GM19372 (cell line): ENCODE data around the gene STYXL1.

ENCODE experiments used
- ATAC-seq: cut with Tn5 transposase; IDR thresholded peaks from one replicate; pipeline ENCODE4 v1.9.1; 2021; ENCODE audit warnings: mild to moderate bottlenecking, low read depth, moderate library complexity; ENCODE audit not compliant: unreplicated experiment

STYXL1 gene

DNA sequence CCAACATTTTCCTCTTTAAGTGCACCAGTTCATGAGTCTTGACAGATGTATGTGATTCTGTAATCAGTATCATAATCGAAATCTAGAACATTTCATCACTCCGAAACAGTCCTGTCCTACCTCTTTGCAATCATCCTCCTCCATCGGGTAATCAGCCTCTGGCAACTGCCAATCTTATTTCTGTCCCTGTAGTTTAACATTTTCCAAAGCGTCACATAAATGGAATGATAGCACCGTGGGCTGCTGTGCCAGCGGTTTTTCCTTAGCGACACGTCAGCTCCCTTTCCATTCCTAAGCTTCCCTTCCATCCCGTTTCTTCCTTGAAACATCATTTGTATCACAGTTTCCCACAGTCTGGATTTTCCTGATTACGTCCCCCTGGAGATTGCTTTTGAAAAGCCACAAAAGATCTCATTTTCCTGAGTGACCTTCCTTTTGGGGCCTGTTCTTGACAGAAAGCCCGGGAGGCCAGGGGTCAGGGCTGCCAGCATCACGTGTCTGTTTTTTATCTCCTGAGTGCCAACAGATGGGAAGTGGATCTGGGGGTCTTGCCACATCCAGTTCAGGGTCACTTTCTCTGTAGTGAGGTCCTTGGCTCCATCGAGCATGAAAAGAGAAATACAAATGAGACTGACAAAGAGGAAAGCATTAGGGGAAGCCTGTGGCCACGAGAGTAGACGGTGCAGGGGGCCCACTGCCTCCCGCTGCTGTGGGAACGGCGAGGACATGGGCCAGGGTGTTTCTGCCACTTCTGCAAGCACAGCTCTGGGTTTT lies 85.0 kb downstream of the STYXL1 start:
- no peak for ATAC-seq

DNA sequence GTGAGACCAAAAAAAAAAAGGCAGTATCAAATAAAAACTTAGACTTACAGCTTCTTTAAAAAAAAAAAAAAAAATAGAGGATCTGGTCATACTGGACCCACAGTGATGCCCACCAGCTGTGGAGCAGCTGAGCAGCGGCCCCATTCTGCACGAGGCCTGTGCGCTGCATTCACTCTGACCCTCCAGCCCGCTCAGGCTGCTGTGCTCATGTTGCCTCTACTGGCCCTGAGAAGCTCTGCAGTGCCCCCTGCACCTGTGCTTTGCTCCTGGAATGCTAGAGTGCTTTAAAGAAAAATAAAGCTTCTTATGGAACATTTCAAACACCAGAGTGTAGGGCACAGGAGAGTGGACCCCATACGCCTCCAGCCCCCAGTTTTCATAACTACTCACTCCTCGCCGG lies 86.6 kb downstream of the STYXL1 start:
- no peak for ATAC-seq

DNA sequence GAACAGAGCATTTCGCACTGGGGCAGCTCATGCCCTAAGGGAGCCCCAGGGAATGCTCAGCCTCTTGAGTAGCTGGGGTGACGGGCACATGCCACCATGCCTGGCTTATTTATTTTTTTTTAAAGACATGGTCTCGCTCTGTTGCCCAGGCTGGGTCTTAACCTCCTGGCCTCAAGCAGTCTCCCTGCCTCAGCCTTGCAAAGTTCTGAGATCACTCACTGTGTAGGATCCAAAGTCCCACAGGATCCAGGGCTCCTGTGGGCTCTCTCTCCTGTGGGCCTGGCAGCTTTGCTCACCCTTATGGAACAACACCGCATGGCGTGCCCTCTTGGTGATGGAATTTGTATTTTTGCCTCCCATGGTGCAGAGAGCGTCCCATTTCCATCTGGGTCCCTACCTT lies 87.4 kb downstream of the STYXL1 start:
- ATAC-seq = no peak

DNA sequence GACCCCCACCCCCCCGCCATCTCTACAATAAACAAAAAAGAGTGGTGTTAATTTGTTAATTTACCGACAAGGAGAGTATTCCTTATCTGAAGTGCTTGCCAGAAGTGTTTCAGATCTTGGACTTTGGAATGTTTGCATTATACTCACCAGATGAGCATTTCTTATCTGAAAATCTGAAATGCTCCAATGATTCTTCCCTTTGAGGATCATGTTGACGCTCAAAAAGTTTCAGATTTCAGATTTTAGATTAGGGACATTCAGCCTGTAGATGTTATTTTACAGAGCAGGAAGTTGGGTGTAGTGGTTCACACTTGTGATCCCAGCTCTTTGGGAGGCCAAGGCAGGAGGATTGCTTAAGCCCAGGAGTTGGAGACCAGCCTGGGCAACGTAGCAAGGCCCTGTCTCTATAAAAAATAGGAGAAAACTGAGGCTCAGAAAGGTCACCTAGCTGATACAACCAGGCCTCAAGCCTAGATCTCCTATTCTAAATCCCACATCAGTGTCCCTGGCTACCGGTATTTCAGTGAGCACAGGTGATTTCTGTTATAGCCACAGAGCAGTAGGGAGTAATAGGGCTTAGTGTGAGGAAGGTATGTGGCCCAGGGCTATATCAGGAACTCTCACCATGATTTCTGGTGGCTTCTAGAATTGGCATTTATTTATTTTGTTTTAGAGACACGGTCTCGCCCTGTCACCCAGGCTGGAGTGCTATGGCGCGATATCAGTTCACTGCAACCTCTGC lies 88.8 kb downstream of the STYXL1 start:
- ATAC-seq = no peak

DNA sequence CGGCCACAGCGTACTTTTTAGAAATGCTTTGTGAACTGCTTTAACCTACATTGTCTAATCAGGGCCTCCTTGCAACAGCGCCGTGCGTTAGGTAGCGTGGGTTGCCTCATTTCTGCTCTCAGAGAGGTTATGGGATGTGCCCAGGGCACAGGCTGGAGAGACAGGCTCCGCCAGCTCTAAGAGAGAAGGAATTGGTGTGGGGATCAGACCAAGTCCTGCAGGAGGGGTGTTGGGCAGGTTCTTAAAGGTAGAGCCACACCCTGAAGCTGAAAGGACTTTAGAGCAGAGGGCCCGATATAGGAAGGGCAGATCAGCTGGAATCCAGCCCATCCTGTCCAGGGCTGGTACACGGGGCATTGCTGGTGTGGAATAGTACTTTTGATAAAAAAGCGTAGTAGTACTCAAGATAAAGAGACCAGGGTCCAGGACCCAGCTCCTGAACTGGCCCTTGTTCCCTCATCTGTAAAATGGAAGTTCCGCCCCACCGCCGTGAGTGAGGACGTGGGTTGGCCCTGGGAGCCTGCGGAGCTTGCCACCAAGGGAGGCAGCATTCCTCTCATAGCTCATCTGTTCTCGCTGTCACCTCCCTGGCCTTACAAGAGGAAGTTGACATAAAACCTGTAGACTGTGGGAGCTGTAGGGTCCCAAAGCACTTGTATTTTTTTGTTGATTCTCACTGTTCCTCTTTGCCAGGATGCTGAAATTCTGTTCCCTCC lies 90.6 kb downstream of the STYXL1 start:
- ATAC-seq = no peak

DNA sequence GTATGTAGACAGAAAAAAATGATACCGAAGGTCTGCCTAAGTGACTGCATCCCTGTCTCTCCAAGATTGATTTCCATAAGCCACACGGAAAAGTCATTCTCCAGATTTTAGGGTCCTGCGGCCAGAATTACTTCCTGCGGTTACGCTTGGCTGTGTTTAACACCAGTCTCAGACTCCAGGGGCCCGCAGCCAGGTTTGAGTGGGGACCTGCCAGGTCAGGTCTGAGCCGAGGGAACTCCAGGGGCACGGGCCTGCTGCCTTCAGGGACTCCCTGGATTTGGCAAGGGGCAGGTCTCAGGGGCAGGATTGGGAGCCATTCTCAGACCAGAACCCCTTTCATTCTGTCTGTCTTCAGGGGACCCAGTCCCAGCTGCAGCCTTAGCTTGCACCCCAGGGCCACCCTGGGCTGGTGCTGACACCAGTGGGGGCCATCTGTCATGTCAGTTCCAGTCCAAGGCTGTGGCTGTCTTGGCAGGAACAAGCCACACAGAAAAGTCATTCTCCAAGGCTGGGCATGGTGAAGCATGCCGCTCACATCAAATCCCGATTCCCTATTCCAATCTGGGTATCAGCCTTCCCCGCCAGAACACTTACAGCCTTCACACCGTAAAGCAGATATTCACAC lies 92.4 kb downstream of the STYXL1 start:
- ATAC-seq = no peak

DNA sequence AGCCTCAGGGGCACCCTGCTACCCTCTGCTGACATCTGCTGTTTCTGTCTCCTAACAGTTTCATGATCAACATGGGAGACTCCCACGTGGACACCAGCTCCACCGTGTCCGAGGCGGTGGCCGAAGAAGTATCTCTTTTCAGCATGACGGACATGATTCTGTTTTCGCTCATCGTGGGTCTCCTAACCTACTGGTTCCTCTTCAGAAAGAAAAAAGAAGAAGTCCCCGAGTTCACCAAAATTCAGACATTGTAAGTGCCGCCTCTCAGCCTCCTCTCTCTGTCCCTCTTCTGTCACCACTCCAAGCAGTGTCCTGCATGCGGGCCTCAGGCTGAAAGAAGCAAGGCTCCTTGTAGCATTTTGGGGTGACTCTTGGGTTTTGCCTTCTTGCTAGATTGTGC lies 93.9 kb downstream of the STYXL1 start:
- ATAC-seq = no peak

DNA sequence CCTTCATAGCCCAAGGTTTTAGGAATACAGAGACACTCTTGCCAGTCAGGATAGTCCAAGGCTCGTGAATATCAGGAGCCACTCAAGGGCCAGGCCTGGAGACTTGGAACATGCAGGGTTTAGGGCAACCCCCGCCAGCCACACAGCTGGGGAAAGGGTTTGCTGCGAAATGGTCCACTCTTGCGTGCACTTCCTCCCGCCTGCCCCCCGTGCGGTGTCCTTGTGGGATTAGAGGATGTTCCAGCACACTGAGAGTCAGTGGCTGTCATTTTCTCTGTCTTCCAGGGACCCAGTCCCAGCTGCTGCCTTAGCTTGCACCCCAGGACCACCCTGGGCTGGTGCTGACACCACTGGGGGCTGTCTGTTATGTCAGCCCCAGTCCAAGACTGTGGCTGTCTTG lies 94.4 kb downstream of the STYXL1 start:
- no peak for ATAC-seq

DNA sequence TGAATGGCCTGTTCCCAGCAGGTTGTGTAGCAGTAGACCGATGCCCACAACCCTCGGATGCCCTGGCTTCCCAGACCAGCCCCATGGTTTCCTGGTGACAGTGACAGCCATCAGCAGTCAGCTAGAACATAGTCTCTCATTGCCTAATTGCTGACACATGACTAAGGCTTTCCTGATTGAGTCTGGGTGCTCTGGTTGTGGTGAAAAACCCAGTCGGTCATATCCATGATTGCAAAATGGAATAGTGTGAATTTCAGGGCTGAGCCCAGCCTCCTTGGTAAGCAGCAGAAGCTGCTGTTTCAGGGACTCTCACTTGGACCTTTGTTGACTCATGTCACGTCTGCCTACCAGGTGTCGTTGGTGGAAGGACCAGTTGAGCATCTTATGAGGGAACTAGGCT lies 96.3 kb downstream of the STYXL1 start:
- ATAC-seq = no peak

DNA sequence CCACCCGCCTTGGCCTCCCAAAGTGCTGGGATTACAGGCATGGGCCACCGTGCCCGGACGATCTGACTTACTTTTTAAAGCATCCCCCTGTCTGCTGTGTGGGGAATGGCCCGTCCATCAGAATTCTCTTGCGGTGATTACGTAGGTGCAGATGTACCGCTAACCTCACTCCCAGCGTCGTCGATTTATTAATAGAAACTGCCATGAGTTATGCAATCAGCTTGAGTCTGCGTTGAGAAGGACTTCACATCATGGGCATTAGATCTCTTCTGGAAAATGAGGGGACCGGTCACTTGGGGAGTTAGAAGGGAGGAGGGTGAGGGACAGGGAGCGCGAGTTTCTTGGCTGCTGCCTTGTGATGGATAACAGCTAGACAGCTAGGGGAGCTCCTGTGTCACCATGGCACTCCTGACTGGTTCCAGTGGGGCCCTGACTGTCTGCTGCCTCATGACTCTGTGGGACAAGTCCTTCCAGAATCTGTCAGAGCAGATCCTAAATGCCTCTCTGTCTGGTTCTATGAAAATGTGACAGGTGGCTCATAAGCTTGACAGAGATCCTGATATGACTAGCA lies 97.6 kb downstream of the STYXL1 start:
- ATAC-seq = no peak

DNA sequence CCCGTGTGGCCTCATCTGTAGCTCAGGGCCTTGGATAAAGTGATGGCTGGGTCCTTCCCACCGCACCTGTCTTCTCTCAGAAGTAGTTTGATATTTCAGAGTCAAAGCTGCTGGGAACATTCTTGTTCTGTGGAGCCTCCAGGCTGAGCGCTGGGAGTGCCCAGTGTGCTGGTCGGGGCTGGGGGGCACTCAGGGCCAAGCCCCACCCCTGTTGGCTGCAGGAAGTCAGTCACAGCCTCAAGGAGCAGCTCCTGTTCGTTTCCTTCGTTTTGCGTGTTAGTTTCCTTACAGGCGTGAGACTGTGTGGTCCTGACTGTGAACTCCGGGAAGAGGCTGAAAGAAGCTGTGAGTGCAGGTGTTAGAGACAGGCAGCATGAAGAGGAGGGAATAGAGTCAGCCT lies 99.6 kb downstream of the STYXL1 start:
- ATAC-seq = no peak
